Gastroesophageal sphincter (tissue), 3 donors: ENCODE data around the gene MYL6.

ENCODE experiments used
- CTCF ChIP-seq, 4 experiments: fragments of 200-600 bp in 2 of 4; fragments of 450-650 bp in 2 of 4; sonication (generic) in 1 of 4; IDR thresholded peaks; one replicate each; pipeline ENCODE4 v1.5.1; 2017 to 2019; ENCODE audit warnings: antibody characterized with exemption in 4 of 4, mild to moderate bottlenecking in 2 of 4, moderate library complexity in 2 of 4
- EP300 ChIP-seq: sonication (generic); formaldehyde crosslinking; IDR thresholded peaks from one replicate; pipeline ENCODE4 v1.6.1; 2017; ENCODE audit warnings: antibody characterized with exemption, mild to moderate bottlenecking
- POLR2A ChIP-seq, 2 donors: fragments of 450-650 bp; IDR thresholded peaks; one replicate each; pipeline ENCODE4 v1.6.1; 2017; ENCODE audit warnings: antibody characterized with exemption in 2 of 2, mild to moderate bottlenecking in 2 of 2, moderate library complexity in 1 of 2

GRCh38 chr12:56204275-56204674 lies 46.1 kb downstream of the MYL6 start:
- TF ChIP-seq CTCF (IDR thresholded peaks at IDR 0.05): no peak
- no peak for TF ChIP-seq POLR2A (IDR thresholded peaks at IDR 0.05)
- no peak for TF ChIP-seq EP300
